Stimulated activated naive B cell treated with anti-CD40 and anti-IgM and Interleukin-4, amounts not matched to agents 10 μg/mL and 1 μg/mL and 100 μg/mL, for 72 hours (primary cell): ENCODE data around the gene PPFIA4.
A peak's percentile ranks its signal among the peaks of the same experiment; 100 is the strongest.
"Not testable (repeated sequence)": the region's sequence is repeated elsewhere in the genome, so short reads cannot be mapped to it uniquely, and the experiment has no call there.

Experiments used
- ATAC-seq, 2 donors: fragments of 150-1000 bp; cut with Tn5 transposase; replicated peaks; 2 replicates each; pipeline ENCODE4 v1.10.0; 2021; ENCODE audit warnings: moderate library complexity in 1 of 2
- DNase-seq: peaks from one replicate; pipeline ENCODE4 v3.0.0; 2021
- H3K27ac Mint-ChIP-seq: one replicate; pipeline ENCODE4 v1.8.0; 2022; ENCODE audit warnings: mild to moderate bottlenecking, mixed read lengths
- H3K27me3 Mint-ChIP-seq, 2 donors: one replicate each; pipeline ENCODE4 v1.8.0; 2022; ENCODE audit warnings: mixed read lengths in 2 of 2
- H3K36me3 Mint-ChIP-seq, 2 donors: one replicate each; pipeline ENCODE4 v1.8.0; 2022; ENCODE audit warnings: mixed read lengths in 2 of 2, mild to moderate bottlenecking in 1 of 2
- H3K4me1 Mint-ChIP-seq, 2 donors: one replicate each; pipeline ENCODE4 v1.8.0; 2022; ENCODE audit warnings: mixed read lengths in 2 of 2, mild to moderate bottlenecking in 1 of 2
- H3K4me3 Mint-ChIP-seq, 2 donors: one replicate each; pipeline ENCODE4 v1.8.0; 2022; ENCODE audit warnings: mild to moderate bottlenecking in 2 of 2, mixed read lengths in 2 of 2, moderate library complexity in 1 of 2
- H3K9me3 Mint-ChIP-seq, 2 donors: one replicate each; pipeline ENCODE4 v1.8.0; 2022; ENCODE audit warnings: mixed read lengths in 2 of 2, mild to moderate bottlenecking in 1 of 2

The PPFIA4 gene

GRCh38 chr1:203026031-203026665 lies at the start of gene PPFIA4:
PPFIA4 (plus strand) TSS chr1:203026491; CDS start chr1:203039009, 12,518 bp downstream.
- Mint-ChIP-seq H3K36me3 (peaks cover 17 to 25% of the 10 kb centered on the region in 2 donors), H3K27me3 (peaks cover 4 to 10% of the 10 kb centered on the region in 2 donors)
- peak; percentile 92 to 95 for ATAC-seq

GRCh38 chr1:202976633-202977032 lies 49.7 kb upstream of the PPFIA4 start:
- peaks cover 0 to 7% of the 10 kb centered on the region in 2 donors for H3K4me1 Mint-ChIP-seq
- H3K4me3 Mint-ChIP-seq = no peak overlapping the region
- H3K27me3 Mint-ChIP-seq = peaks cover 7 to 11% of the 10 kb centered on the region in 2 donors
- no peak overlapping the region for H3K27ac Mint-ChIP-seq
- ATAC-seq (no peak), DNase-seq (no peak)
- no peaks in the 10 kb centered on the region for H3K36me3 Mint-ChIP-seq
- no peaks in the 10 kb centered on the region for H3K9me3 Mint-ChIP-seq

More at GRCh38 chr1:203026031-203026665, at the start of gene PPFIA4:
- peak within 1 kb of the TSS; percentile 70 to 72 for H3K4me3 Mint-ChIP-seq
- peak; percentile 84 for DNase-seq
- H3K9me3 Mint-ChIP-seq = peaks cover 3 to 8% of the 10 kb centered on the region in 2 donors
- H3K4me1 Mint-ChIP-seq = peaks cover 4 to 5% of the 10 kb centered on the region in 2 donors
- peak within 1 kb of the TSS; percentile 78 for H3K27ac Mint-ChIP-seq

- Mint-ChIP-seq H3K4me1 (peaks cover 0 to 11% of the 10 kb centered on the region in 2 donors), H3K4me3 (no peak overlapping the region), H3K9me3 (no peaks in the 10 kb centered on the region), H3K27me3 (peaks cover 7 to 11% of the 10 kb centered on the region in 2 donors), H3K27ac (no peak overlapping the region), H3K36me3 (no peaks in the 10 kb centered on the region)
- DNase-seq (no peak), ATAC-seq (no peak)
Measured at GRCh38 chr1:202979459-202979858, 46.8 kb upstream of the PPFIA4 start.

- ATAC-seq = no peak
- Mint-ChIP-seq H3K4me3 (no peak overlapping the region), H3K9me3 (no peaks in the 10 kb centered on the region), H3K36me3 (no peaks in the 10 kb centered on the region), H3K4me1 (peaks cover 0 to 11% of the 10 kb centered on the region in 2 donors), H3K27ac (no peak overlapping the region), H3K27me3 (peaks cover 0 to 7% of the 10 kb centered on the region in 2 donors)
- DNase-seq = no peak
Measured at GRCh38 chr1:202981939-202982338, 44.4 kb upstream of the PPFIA4 start.

- DNase-seq (no peak), ATAC-seq (no peak)
- Mint-ChIP-seq H3K9me3 (no peaks in the 10 kb centered on the region), H3K36me3 (no peaks in the 10 kb centered on the region), H3K27me3 (peaks cover 0 to 7% of the 10 kb centered on the region in 2 donors), H3K4me1 (peaks cover 0 to 14% of the 10 kb centered on the region in 2 donors), H3K4me3 (no peak overlapping the region), H3K27ac (no peak overlapping the region)
Measured at GRCh38 chr1:202982715-202983430, 43.4 kb upstream of the PPFIA4 start.

GRCh38 chr1:202986120-202986519 lies 40.2 kb upstream of the PPFIA4 start:
- H3K4me3 Mint-ChIP-seq = not testable (repeated sequence)

GRCh38 chr1:202987255-202987654 lies 39.0 kb upstream of the PPFIA4 start:
- H3K36me3 Mint-ChIP-seq = peaks cover 2 to 3% of the 10 kb centered on the region in 2 donors
- H3K27ac Mint-ChIP-seq = no peak overlapping the region
- H3K9me3 Mint-ChIP-seq = peaks cover 2 to 5% of the 10 kb centered on the region in 2 donors
- no peak overlapping the region for H3K4me3 Mint-ChIP-seq
- H3K27me3 Mint-ChIP-seq = no peaks in the 10 kb centered on the region
- ATAC-seq = no peak
- H3K4me1 Mint-ChIP-seq = peaks cover 19 to 49% of the 10 kb centered on the region in 2 donors
- DNase-seq = no peak

More at GRCh38 chr1:202986120-202986519, 40.2 kb upstream of the PPFIA4 start:
- H3K27ac Mint-ChIP-seq, H3K9me3 Mint-ChIP-seq, DNase-seq, ATAC-seq, H3K27me3 Mint-ChIP-seq, H3K36me3 Mint-ChIP-seq: not testable (repeated sequence)
- H3K4me1 Mint-ChIP-seq = peaks cover 15 to 43% of the 10 kb centered on the region in 2 donors

GRCh38 chr1:202987922-202988583 lies 38.2 kb upstream of the PPFIA4 start:
- ATAC-seq (no peak), DNase-seq (no peak)
- peaks cover 19 to 50% of the 10 kb centered on the region in 2 donors for H3K4me1 Mint-ChIP-seq
- H3K9me3 Mint-ChIP-seq = peaks cover 2 to 5% of the 10 kb centered on the region in 2 donors
- peak overlapping the region; percentile 62 for H3K27ac Mint-ChIP-seq
- no peaks in the 10 kb centered on the region for H3K27me3 Mint-ChIP-seq
- H3K4me3 Mint-ChIP-seq = no peak overlapping the region
- peaks cover 2 to 3% of the 10 kb centered on the region in 2 donors for H3K36me3 Mint-ChIP-seq

- Mint-ChIP-seq H3K36me3 (peaks cover 2 to 3% of the 10 kb centered on the region in 2 donors), H3K4me1 (peaks cover 19 to 50% of the 10 kb centered on the region in 2 donors), H3K27me3 (no peaks in the 10 kb centered on the region), H3K27ac (peak overlapping the region; percentile 65), H3K9me3 (peaks cover 2 to 5% of the 10 kb centered on the region in 2 donors), H3K4me3 (peak overlapping the region; percentile 61 to 65)
- ATAC-seq (peak; percentile 61 to 74), DNase-seq (no peak)
Measured at GRCh38 chr1:202989879-202990278, 36.4 kb upstream of the PPFIA4 start.

- Mint-ChIP-seq H3K36me3 (peaks cover 2 to 3% of the 10 kb centered on the region in 2 donors), H3K9me3 (peaks cover 2 to 5% of the 10 kb centered on the region in 2 donors), H3K4me3 (peak overlapping the region in 1 of 2 donors; percentile 33), H3K27ac (peak overlapping the region; percentile 14), H3K27me3 (no peaks in the 10 kb centered on the region), H3K4me1 (peaks cover 19 to 50% of the 10 kb centered on the region in 2 donors)
- peak; percentile 83 to 85 for ATAC-seq
- no peak for DNase-seq
Measured at GRCh38 chr1:202991112-202991511, 35.2 kb upstream of the PPFIA4 start.

GRCh38 chr1:202994756-202995155 lies 31.5 kb upstream of the PPFIA4 start:
- no peak for DNase-seq
- Mint-ChIP-seq H3K27ac (no peak overlapping the region), H3K27me3 (no peaks in the 10 kb centered on the region), H3K4me3 (no peak overlapping the region), H3K9me3 (peaks cover under 1 to 5% of the 10 kb centered on the region in 2 donors), H3K36me3 (peaks cover 1 to 3% of the 10 kb centered on the region in 2 donors), H3K4me1 (peaks cover 21 to 38% of the 10 kb centered on the region in 2 donors)
- no peak for ATAC-seq

- Mint-ChIP-seq H3K27ac (peak overlapping the region; percentile 2), H3K27me3 (no peaks in the 10 kb centered on the region), H3K4me3 (peak overlapping the region; percentile 63 to 80), H3K36me3 (no peaks in the 10 kb centered on the region), H3K4me1 (peaks cover 9 to 17% of the 10 kb centered on the region in 2 donors), H3K9me3 (no peaks in the 10 kb centered on the region)
- peak; percentile 37 for DNase-seq
- ATAC-seq = peak; percentile 74 to 82
Measured at GRCh38 chr1:202998836-202999750, 27.2 kb upstream of the PPFIA4 start.

GRCh38 chr1:203000217-203000944 lies 25.9 kb upstream of the PPFIA4 start:
- Mint-ChIP-seq H3K4me1 (peaks cover 9 to 19% of the 10 kb centered on the region in 2 donors), H3K36me3 (no peaks in the 10 kb centered on the region), H3K9me3 (no peaks in the 10 kb centered on the region), H3K4me3 (peak overlapping the region in 1 of 2 donors; percentile 80), H3K27ac (no peak overlapping the region), H3K27me3 (no peaks in the 10 kb centered on the region)
- DNase-seq = no peak
- peak; percentile 53 to 64 for ATAC-seq
